C4-2B (cell line): ENCODE results near the gene WDR72.

Source experiments
- H3K27ac ChIP-seq: fragments of 450-650 bp; 2 replicates; pipeline ENCODE4 v1.5.1; 2017
- ZFX ChIP-seq: fragments of 450-650 bp; IDR thresholded peaks from 2 replicates; pipeline ENCODE4 v1.6.1; 2017
- TF ChIP-seq, protein P1 (sequence below): fragments of 450-650 bp; conservative IDR thresholded peaks from 2 replicates; pipeline ENCODE4 v1.5.1; 2017; ENCODE audit warnings: mild to moderate bottlenecking

Gene WDR72

DNA sequence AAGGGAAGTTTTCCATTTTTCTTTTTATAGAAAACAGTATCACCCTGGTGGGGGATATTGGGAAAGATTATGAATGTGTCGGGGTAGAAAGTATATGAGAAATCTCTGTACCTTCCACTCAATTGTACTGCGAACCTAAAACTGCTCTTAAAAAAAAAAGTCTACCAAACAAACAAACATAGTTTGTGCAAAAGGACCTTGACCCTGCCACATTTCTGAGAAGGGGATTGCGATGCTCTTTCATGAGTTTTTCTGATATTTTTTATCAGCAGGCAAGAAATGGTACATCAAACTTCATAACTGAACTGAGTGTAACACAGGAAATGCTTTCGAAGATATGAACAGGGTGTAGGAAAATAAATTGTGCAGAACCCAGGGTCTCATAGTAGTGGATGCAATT is 286.0 kb downstream of the WDR72 start:
- TF ChIP-seq, protein P1, sequence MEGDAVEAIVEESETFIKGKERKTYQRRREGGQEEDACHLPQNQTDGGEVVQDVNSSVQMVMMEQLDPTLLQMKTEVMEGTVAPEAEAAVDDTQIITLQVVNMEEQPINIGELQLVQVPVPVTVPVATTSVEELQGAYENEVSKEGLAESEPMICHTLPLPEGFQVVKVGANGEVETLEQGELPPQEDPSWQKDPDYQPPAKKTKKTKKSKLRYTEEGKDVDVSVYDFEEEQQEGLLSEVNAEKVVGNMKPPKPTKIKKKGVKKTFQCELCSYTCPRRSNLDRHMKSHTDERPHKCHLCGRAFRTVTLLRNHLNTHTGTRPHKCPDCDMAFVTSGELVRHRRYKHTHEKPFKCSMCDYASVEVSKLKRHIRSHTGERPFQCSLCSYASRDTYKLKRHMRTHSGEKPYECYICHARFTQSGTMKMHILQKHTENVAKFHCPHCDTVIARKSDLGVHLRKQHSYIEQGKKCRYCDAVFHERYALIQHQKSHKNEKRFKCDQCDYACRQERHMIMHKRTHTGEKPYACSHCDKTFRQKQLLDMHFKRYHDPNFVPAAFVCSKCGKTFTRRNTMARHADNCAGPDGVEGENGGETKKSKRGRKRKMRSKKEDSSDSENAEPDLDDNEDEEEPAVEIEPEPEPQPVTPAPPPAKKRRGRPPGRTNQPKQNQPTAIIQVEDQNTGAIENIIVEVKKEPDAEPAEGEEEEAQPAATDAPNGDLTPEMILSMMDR, result no peak
- TF ChIP-seq ZFX, result no peak
- H3K27ac ChIP-seq, result no peak overlapping the region

DNA sequence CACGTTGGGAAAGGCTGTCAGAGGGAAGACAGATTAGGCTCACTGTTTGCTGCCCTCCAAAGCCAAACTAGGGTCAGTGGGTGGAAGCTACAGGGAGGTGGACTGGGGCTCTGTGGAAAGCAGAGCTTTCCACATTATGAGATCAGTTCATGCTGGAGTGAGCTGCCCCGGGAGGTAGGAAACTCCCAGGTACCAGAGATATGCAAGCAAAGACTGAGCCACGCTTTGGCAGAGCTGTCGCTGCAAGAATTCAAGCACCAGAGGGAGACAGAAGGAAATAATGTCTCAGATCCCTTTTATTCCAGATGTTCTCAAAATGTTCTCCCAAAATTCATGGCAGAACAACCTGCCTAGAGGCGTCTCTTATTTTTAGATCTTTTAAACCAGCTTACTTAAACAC is 286.6 kb downstream of the WDR72 start:
- TF ChIP-seq ZFX, result no peak
- H3K27ac ChIP-seq, result no peak overlapping the region

DNA sequence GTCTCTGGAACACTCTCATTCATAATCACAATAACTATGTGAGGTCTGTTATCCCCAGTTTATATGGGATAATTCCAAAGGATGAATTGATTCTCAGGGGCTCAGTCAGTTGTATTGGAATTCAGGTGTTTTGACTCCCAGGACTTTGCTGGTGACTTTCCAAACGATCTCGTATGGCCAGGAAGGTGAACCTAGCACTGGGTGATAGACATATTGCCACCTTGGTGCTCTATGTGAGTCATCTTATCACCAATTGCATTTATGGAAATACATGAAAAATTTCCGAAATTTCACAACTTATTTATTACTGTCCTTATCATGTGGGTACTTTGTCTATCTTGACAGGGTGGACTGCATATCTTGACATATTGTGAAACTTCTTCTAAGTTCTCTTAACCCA is 287.3 kb downstream of the WDR72 start:
- no peak overlapping the region for H3K27ac ChIP-seq
- no peak for TF ChIP-seq ZFX
- TF ChIP-seq, protein P1, result no peak

DNA sequence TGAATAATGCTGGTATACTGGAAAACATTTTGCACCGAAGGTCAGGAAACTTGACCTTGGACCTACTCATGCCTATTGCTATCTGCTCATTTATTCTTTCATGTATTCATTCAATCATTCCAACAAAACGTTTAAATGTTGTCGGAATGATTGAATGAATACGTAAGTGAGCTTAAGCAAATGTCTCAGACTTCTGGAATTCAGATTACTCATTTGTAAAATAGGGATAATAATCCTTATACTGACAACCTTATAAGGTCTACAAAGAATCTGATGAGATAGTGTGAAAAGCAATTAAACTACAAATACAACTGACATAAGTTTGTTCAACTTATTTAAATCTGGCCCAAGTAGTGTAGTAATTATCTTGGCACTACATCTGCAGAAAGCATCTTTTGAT is 288.7 kb downstream of the WDR72 start:
- TF ChIP-seq, protein P1, result no peak
- no peak for TF ChIP-seq ZFX
- no peak overlapping the region for H3K27ac ChIP-seq

DNA sequence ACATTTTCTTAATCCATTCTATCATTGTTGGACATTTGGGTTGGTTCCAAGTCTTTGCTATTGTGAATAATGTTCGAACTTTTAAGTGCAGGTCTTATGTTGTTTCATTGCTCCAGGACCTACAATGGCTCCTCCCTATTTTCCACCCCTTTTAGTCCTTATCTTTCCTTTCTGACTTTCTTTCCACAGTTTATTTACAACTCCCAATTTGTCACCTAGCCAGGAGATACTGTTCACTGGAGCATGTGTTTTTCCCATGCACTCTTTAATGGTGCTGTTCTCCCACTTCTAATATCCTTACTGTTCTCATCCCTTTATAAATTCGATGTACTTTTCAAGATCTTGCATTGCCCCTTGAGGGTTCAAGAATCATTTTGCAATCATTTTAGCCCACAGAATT is 290.0 kb downstream of the WDR72 start:
- no peak overlapping the region for H3K27ac ChIP-seq
- no peak for TF ChIP-seq ZFX
- TF ChIP-seq, protein P1, result no peak
